ENCODE measurements around the gene FBXL19.

Gene FBXL19

DNA sequence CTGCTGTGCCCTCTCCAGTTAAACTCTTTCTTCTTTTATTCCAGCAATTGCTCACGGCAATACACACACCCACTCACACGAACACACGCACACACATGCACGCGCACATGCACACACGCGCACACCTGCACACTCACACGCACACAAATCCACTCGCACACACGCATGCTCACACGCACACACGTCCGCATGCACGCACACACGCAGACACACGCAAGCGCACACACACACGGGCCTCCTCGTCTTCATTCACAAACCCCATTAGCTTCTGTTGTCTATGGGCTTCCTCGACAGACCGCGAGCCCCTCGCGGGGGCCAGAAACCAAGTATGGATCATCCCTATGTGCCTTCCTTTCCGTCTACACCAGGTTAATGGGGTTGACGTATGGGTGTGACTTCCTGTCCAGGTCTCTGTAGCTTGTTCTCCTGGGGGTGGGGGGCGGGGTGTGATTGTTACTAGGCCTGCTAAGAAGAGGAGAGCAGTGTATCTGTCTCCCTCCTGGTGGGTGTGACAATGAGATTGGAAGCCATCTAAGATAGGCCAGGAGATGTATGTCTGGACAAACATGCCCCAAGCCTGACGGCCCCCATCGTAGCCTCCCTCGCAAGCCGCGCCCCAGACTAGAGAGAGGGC, 27.6 kb upstream of the FBXL19 start:
- no peak for DNase-seq

DNA sequence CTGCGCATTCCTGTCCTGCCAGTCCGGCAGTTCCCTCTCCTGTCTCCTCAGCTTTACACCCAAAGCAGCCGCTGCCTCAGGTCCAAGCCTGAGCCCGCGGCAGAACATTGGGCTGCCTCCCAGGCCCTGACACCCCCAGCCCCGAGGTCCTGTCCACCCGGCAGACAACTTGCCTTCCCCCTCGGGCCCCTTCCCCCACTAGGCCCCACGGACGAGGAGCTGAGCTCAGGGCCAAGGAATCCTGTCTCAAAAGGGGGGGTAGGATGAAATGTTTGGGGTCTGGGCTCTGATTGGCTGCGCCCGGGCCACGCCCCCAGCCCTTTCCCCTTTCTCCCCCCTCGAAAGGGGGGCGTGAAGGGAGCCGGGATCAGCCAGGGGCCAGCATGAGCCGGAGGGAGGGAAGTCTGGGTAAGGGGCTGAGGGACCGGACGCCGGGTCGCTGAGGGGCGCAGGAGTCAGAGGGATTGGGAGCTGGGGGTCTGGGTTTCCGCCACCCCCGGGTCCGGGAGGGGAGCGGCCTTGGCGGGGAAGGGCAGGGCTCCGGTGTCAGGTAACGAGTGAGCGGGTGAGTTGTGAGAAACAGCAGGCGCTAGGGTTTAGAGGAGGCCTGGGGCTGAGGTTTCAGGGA, 27.0 kb upstream of the FBXL19 start, which contains the start of gene CTF1:
Gene CTF1, plus strand, starts transcription at position 354 of the 628 bp plus-strand sequence. Its CDS starts 30 bp downstream, at position 384.
- peak; percentile 66 for DNase-seq

DNA sequence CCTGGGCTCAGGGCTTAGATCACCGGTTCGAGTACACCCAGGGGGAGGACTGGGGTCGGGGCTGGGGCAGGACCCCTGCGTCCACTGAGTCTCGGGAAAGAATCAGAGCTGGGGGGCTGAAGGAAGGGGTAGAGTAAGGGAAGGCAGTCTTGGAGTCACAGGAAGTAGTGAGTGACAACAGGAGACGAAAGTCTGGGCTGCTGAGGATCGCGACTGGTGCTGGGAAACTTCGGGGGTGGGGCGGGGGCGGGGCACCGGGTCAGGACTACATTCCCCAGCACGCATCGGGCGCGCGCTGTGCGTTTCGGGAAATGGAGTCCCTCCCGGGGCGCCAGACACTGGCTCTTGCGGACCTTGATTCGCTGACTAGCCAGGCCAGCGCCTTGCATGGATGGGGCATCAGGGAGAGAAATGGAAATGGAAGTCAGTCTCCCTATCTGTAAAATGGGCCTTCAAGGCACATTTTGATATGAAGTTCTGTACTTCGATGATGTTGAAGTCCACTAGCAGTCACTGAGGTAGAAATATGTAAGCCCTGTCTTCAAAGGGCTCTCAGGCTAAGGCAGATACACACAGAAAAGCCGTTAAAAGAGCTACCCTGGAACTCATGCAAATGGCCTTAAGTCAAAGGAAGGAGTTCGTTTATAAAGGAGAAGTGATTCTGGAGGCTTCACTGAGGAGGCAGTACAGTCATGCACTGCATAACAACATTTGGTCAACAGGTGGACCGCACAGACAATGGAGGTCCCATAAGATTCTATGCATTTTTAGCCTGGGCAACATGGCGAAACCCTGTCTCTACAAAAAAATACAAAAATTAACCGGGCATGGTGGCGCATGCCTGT, 26.3 kb upstream of the FBXL19 start:
- peak; percentile 90 for DNase-seq

DNA sequence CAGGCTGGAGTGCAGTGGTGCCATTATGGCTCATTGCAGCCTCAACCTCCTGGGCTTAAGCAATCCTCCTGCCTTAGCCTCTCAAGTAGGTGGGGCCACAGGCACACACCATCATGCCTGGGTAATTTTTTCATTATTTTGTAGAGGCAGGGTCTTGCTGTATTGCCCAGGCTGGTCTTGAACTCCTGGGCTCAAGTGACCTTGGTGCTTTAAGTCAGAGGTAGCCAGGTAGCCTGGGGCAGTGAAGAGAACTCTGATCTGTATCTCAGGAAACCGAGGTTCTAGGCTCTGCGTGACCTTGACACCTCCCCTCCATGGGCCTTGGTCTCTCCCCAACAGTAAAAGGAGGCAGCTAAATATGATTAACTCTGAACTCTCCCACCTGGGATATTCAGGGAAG, 23.6 kb upstream of the FBXL19 start:
- no peak for DNase-seq

DNA sequence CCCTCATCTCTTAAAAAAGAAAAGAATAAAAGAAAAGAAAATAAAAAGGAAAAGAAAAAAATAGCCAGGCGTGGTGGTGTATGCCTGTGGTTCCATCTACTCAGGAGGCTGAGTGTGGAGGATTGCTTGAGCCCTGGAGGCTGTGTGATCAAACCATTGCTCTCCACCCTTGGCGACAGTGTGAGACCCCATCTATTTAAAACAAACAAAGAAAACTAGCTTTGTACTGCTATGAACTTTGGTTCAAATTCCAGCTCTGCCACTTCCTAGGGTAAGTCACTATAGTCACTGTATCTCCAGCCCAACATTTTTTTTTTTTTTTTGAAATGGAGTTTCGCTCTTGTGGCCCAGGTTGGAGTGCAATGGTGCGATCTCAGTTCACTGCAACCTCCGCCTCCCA, 22.8 kb upstream of the FBXL19 start:
- DNase-seq = no peak

DNA sequence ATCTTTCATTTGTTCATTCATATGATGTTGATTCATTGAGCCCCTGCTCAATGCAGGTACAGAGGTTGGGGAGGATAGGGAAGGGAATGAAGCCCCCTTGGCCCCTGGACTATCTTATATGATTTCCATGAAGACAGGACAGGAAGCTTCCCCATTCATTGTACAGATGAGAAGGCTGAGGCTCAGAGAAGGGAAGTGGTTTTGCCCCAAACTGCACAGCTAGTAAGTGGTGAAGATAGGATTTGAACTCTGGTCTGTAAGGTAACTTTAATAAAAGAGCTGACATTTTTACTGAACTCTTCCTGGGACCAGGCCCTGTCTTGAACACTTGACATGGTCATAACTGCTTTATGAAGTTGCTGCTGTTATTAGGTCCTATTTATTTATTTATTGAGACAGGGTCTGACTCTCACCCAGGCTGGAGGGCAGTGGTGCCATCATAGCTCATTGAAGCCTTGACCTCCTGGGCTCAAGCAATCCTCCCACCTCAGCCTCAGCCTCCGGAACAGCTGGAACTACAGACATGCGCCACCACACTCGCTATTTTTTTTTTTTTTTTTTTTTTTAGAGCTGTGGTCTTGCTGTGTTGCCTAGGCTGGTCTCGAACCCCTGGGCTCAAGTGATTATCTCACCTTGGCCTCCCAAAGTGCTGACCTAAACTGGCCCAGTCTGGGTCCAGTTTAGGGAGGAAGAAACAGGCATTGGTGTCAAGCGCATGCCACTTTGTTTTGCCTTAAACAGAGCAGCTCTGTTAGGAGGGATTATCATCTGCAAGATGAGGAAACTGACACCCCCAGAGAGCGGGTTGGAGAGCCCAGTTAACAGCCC, 22.0 kb upstream of the FBXL19 start:
- DNase-seq = no peak

DNA sequence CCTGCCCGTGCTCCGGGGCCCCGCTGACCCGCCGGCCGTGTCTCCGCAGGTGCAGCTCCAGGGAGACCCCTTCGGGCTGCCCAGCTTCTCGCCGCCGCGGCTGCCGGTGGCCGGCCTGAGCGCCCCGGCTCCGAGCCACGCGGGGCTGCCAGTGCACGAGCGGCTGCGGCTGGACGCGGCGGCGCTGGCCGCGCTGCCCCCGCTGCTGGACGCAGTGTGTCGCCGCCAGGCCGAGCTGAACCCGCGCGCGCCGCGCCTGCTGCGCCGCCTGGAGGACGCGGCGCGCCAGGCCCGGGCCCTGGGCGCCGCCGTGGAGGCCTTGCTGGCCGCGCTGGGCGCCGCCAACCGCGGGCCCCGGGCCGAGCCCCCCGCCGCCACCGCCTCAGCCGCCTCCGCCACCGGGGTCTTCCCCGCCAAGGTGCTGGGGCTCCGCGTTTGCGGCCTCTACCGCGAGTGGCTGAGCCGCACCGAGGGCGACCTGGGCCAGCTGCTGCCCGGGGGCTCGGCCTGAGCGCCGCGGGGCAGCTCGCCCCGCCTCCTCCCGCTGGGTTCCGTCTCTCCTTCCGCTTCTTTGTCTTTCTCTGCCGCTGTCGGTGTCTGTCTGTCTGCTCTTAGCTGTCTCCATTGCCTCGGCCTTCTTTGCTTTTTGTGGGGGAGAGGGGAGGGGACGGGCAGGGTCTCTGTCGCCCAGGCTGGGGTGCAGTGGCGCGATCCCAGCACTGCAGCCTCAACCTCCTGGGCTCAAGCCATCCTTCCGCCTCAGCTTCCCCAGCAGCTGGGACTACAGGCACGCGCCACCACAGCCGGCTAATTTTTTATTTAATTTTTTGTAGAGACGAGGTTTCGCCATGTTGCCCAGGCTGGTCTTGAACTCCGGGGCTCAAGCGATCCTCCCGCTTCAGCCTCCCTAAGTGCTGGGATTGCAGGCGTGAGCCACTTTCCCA, 21.1 kb upstream of the FBXL19 start:
- DNase-seq = peak; percentile 53

DNA sequence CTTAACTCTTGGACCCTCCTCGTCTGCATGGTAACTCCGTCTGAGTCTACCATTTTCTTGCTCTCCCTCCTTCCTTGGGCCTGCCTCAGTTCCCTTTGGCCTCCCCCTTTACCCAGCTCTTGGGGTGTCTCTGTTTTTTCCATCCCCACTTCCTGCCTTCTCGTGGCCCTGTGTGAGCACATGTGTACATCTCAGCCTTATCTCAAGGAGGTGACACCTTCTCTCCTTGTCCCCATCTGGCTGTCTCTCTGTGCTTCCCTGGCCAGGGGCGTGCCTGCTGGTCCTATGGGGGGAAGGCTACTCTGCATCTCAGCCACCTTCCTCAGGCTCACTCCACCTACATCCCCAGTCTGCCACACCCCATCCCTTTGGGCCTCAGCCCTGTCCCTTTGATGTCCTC, 20.4 kb upstream of the FBXL19 start:
- no peak for DNase-seq

DNA sequence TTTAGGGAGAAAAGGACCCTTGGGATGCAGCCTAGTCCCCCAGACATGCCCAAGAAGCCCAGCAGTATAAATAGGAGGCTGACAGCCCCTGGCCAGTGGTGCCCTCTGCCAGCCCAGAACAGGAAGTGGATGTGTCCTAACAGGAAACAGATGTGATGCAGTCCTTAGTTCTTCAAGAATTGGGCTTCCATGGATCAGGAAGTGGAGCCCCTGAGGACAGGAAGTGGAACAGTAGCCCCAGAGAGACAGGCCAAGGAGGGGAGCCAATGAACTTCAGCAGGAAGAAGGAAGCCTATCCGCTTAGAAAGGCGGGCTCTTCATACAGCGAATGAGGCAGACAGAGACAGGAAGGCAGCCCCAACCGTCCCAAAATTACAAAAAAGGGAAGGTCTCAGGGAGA, 19.8 kb upstream of the FBXL19 start:
- DNase-seq = no peak

DNA sequence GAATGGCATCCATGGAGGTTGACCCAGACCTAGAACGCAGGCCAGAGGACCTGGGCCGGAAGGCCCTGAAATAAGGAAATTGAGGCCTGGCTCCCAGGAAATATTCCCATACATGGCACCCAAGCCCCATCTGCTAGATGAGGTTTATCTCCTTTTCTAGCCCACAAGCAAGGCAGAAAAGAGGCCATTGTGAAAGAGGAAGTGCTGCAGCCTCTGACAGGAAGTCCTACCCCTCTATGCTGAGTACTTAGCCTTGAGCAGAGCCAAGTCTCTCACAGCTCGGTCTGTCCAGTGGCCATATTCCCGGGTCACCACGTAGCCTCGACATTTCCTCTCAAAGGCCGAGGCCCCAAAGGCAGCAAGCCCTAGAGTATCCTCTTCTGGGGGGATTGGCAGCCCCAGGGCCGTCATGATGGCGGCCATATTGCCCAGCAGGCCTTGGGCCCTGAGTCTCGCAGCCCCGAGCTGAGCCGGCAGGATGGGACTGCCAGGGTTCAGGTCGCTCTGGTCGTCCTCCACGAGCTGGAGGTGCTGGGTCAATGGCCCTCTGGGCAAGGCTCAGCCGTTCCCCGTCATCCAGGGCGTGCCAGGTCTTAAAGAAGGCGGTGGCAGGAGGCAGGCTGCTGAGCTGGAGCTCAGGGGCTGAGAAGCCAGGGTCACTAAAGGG, 19.1 kb upstream of the FBXL19 start:
- DNase-seq = no peak

DNA sequence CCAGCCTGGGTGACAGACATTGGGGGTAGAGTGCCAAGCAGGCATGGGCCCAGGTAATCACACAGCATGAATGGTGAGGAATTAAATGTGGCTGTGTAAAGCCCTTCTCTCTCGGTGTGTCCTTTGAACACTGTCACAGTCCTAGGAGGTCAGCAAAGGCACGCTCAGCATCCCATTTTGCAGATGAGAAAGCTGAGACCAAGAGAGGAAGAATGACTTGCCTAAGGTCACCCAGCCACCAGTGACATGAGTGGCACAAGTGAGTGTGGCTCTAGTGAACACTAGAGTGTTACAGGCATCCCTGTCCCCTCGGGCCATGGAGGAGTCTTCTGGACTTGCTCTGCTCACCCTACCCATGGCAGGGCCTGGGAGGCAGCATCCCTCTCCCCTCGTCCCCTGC, 16.3 kb upstream of the FBXL19 start:
- DNase-seq = no peak

DNA sequence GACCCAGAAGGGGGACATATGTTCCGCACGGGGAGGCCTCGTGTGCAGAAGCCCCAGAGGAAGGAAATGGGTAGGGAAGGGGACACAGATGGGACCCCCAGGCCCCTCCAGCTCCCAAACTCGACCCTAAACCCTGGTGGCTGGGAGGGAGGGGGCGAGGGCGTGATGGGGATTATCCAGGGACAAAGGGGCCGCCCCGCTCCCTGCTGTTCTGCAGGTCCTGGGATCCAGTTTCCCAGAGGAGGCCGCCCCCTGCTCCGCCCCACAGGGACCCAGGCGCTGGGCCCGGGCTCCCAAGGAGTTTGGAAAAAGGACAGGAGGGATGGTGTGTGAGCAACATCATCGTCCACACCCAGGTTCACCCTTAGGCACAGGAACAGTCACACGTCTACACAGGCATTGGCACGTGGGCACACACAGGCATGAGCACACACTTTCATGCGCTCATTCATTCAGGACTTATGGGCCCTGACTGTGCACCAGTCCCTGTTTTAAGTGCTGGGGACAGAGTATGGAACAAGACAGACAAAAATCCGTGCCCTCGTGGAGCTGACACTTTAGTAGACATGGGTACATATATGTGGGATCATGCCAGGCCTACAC, 12.8 kb upstream of the FBXL19 start:
- no peak for DNase-seq

DNA sequence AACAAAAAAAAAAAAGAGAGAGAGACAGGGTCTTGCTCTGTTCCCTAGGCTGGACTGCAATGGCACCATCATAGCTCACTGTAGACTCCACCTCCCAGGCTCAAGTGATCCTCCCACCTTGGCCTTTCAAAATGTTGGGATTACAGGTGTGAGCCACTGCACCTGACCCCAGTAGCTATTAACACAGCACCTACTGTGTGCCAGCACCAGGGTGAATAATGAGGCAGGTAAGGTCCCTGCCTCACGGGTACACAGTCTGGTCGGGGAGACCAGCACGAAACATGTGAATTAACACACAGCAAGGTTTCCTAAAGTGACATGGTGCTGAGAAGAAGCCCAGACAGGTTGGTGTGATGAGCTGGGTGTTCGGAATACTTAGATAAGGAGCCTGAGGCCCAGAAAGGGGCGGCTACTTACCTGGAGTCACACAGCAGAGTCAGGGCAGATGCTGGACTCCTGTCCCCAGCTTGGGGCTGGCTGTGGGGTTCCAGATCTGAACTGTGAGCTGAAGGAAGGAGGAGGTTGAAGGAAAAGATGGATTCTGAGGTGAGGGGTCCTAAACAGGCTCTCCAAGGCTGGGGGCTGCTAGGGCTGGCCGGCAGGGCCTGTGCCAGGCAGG, 10.5 kb upstream of the FBXL19 start:
- no peak for DNase-seq

DNA sequence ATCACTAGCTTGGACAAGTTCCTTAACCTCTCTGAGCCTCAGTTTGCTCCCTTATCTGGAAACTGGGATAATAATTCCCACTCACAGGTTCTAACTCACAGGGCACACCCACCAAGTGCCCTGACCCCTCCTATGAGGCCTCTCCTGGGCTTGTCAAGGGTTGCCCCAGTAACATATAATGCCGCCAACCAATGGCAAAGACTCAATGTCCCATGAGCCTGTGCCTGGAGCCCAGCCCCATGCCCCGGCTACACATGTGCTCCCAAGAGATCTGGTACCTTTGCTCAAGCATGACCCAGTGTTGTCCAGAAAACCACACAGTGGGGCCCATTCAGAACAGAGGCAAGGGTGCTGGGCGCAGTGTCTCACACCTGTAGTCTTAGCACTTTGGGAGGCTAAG, 8.5 kb upstream of the FBXL19 start:
- no peak for DNase-seq

DNA sequence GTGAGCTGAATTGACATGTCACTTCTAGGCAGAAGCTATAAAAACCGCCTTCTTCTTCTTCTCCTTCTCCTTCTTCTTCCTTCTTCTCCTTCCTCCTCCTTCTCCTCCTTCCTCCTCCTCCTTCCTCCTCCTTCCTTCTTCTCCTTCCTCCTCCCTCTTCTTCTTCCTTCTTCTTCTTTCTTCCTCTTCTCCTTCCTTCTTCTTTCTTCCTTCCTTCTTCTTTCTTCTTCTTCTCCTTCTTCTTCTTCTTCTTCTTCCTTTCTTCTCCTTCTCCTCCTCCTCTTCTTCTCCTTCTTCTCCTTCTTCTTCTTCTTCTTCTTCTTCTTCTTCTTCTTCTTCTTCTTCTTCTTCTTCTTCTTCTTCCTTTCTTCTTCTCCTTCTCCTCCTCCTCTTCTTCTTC, 4.8 kb upstream of the FBXL19 start:
- DNase-seq = no peak

DNA sequence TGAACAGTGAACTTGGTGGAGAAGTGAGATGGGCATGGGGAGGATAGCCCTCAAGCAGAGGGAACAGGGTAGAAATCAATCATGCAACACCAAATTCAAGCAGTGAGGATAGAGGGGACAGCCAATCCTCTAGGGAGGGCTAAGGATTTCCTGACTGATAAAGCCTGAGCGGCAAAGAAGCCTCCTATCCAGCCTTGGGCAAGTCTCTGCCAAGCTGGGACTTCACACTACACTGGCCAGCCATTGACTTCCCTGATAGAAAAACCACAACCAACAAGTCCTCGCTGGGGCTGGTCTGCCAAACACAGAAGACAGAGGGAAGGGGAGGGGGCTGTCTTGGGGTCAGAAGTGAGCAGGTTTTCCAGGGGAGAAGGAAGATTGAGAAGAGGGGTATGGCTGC, 2.5 kb upstream of the FBXL19 start:
- DNase-seq = no peak

DNA sequence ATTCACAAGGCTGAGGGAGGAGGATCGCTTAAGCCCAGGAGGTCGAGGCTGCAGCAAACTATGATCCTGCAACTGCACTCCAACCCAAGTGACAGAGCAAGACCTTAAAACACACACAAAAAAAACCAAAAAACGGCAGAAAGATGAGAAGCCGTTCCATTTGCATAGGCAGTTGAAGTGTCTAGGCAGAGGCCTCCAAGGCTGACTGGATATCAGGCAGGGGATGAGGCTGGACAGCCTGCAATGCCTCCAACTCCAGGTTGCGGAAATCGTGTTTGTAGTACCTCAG, 2.0 kb upstream of the FBXL19 start:
- DNase-seq = no peak

DNA sequence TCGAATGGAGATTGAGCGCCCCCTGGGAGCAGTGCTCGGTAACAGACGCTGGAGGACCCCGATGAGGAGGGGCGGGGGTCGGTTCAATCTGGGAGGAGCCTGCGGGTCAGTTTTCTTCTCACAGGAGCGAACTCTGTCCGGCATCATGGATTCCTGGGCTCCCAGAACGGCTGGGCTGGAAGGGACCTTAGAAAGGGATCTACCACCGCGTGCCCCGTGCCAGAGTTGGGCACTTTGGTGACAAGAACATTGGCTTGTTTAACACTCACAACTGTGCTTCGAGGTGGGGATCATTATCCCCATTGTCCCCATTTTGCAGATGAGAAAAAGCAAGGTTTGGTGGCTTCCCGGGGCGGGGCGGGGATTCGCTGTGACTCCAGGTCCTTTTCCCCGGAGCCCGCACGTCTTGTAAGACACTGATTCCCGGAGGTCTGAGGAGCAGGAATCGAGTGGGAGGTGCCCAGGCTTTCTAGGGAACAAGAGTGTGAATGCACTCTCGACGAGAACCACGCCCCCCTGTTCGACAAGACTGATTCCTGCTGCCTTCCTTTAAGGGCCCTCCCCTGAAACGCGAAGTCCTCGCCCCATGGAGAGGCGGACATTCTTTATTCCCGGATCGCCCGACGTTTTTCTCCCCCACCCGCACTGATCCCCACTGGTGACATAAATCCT, 1.5 kb upstream of the FBXL19 start:
- DNase-seq = peak; percentile 94

DNA sequence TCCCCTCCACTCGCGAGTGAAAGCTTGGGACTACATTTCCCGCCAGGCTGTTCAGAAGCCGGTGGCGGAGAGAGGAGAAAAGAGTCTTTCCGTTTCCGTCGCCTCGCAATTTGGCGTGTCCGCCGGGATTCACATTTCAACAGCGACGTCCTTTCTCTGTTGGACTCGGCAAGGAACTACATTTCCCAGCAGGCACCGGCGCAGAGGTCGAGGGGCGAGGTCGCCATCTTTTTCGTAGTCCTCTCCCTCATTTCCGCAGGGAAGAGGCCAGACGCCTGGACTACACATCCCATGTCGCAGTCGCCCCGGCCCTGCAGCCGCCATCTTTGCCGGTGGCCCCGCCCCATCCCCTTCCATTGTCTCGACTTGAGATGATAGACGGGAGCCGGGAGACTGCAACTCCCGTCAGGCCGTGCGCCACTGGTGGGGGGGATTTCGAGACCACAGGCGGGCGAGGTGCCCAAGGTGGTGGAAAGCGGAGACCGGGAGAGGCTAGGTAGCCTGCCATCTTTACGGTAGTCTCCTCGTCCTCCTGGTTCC, 882 bp upstream of the FBXL19 start:
- peak; percentile 99 for DNase-seq
